Hepatocyte (in vitro differentiated cells): ENCODE results near the gene SLC4A7.

ENCODE experiments used
- CTCF ChIP-seq: fragments of 200-600 bp; sonication (generic); IDR thresholded peaks from 2 replicates; pipeline ENCODE4 v1.5.1; 2016; ENCODE audit warnings: antibody characterized with exemption, mild to moderate bottlenecking; ENCODE audit not compliant: poor library complexity
- EZH2 ChIP-seq: fragments of 200-600 bp; sonication (generic); IDR thresholded peaks from 2 replicates; pipeline ENCODE4 v1.6.1; 2016; ENCODE audit warnings: antibody characterized with exemption, mild to moderate bottlenecking, borderline replicate concordance

- TF ChIP-seq CTCF (no peak), EZH2 (no peak)
Measured at GRCh38 chr3:27501759-27502158, 17.6 kb upstream of the SLC4A7 start.
